Measurements from ENCODE around the gene RPTOR.

Gene RPTOR

GRCh38 chr17:80936723-80937122 lies 392.1 kb downstream of the RPTOR start:
- DNase-seq (ENCODE audit: low read depth in 2 of 2, low spot score in 1 of 2) = no peak

DNA sequence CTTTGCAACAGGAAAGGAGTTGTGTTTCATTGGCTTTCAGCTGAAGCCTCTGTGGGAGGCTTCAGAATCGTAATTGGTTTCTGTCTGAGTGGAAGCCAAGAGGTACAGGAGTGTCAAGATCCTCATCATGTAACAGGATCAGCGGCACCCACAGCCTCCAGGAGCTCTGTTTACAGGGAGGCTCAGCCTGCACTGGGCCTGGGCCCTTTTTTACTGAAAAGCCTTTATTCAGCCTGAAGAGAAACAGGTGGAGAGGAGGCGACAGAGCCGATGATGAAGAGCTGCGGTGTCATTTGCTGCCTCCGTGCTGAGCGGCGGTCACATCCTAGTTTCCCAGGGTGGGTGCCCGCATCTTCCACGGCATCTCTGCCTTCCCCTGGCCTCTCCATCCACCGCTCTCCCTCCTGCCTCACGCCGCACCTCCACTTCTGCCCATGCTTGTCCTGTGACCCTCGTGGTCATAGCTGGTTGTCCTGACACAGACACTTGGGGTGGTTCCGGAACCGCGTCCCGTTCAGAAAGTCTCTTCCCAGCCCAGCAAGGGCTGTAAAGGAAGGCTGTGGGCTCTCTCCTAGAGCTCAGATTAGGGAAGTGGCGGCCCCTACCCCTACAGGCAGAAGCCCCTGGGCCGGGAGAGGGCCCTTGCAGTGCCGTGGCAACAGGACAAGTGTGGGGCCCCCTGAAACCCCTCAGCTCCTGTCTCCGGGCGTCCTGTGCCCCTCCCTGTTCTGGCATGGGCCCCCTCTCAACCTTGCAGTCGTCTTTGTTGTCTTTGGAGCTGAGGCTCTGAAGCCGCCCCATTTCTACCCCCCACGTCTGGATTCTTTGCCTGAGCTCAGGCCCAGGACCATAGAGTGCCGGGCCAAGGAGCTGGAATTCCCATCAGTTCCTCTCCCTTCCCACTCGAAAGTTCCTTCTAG lies 393.1 kb downstream of the RPTOR start:
- DNase-seq (ENCODE audit: low read depth in 2 of 2, low spot score in 1 of 2) = no peak

DNA sequence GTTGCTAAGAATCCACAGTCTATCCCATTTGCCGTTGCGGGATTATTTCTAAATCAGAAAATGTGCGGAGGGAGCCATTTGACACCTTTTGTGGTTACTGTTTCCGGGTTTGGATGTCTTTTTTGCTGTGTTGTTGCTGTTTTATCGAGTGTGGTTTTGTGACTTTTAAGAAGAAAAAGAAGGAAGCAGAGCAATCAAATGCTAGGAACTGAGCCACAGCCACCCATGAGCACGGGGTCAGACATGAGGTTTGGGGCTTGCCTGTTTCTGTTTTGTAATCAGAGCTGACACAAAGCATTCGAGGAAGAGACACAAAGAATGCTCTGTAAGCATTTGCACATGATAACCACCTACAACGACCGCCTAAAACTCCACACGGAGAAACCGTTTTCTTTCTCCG lies 393.9 kb downstream of the RPTOR start:
- no peak for DNase-seq (ENCODE audit: low read depth in 2 of 2, low spot score in 1 of 2)

DNA sequence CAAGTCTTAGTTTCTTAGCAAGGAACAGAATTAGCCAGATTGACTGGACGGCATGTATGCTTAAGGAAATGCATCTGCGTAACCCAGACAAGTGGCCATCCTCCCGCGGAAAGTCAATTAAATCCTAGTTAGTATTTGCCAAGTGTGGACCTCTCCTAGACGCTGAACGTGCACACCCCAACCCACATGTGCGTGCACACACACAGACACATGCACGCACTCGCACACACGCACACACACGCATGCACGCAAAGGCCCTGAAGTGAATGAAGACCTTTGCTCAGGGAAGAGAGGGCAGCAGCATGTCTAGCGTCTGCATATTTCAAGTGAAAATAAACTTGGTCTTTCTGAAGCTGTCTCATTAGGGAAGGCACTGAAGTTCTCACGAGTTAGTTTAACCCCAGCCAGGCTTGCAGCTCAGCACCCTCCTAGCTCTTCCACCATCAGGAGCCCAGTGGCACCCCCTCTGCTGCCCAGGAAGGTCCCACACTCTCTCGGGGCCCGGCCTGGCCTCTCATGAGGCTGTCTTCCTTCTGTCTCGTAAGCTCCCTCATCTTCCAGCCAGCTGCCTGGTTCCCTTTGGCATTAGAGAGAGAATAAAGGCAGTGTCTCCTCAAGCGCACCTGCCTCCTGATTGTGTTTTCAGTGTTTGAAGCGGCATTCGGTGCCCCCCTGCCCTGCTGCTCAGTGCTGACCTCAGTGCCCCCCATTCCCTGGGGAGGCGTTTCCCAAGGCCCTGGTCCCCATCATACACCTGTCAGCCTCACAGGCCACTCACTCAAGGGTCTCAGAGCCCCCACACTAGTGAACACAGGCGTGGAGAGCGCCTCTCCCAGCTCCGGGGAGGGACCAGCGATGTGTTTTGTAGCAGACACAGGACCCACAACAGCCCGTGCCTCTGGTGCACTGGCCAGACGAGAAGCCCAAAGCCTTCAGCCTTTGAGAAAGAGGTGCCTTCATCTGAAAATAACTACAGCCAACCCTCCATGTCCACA lies 394.8 kb downstream of the RPTOR start:
- DNase-seq (ENCODE audit: low read depth in 2 of 2, low spot score in 1 of 2) = no peak

DNA sequence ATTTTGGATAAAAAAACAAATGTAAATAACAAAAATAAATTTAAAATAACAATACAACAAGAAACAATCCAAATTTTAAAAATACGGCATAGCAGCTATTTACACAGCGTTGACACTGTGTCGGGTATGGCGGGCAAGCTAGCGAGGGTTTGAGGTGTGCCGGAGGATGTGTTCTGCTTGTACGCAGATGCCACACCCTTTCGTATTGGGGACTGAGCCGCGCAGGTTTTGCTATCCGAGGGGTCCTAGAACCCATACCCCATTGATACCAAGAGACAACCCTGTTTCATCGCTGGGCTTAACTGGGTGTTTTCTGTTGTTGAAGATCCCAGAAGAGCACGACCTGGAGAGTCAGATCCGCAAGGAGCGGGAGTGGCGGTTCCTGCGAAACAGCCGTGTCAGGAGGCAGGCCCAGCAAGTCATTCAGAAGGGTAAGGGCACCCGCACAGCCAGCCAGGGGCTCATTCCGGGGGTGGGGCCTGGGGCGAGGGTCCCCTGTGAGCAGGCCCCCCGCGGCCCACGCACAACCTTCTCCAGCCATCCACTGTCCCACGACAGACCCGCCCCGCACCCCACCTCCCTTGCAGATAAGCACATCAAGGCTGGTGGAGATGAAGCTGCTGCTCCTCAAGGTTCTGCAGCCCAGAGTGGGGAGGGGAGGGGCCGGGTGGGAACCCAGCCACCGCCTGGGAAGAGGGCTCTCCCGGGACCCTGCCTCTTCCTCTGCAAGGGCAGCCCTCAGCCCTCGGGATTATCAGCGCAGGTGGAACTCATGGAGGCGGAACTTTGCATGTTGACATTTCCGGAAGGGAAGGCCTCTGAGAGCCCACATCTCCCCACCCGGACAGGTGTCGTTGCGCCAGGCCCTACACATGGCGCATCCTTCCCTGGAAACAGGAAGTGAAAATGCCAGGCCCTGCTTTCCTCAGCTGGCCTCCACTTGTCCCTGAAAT lies 395.8 kb downstream of the RPTOR start:
- no peak for DNase-seq (ENCODE audit: low read depth in 2 of 2, low spot score in 1 of 2)

- DNase-seq (ENCODE audit: low read depth in 2 of 2, low spot score in 1 of 2) = no peak
Measured at GRCh38 chr17:80941171-80941570, 396.5 kb downstream of the RPTOR start.

DNA sequence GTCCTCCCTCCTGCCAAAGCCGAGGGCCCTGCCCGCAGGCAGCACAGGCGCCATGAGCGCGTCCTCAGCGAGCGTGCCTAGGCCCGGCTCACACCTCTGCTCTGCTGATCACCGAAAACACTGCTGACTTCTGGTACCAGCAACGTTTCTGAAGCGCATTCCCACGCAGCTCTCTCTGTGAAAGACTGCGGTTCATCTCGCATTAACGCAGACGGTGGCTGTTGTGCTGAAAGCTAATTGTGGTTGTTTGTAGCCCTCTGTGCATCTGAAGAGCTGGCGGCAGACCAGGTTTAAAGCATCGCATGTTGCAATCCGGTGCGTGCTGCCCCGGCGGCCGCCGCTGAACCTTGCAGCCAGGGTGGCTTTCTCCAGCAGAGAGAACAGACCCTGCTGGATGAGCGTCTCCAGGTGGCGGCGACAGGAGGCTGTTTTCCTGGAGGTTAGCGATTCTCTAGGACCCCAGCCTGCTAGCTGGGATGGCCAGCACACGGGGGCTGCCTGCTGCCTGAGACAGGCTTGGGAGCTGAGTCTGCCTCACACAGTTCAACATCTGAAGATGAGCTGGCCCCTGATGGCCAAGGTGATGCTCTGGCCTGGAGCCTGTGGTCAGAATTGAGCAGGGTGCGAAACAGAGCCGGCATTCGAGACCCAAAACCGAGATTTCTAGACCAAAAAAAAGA lies 397.2 kb downstream of the RPTOR start:
- DNase-seq (ENCODE audit: low read depth in 2 of 2, low spot score in 1 of 2) = no peak

GRCh38 chr17:80942423-80943345 lies 398.0 kb downstream of the RPTOR start:
- no peak for DNase-seq (ENCODE audit: low read depth in 2 of 2, low spot score in 1 of 2)

DNA sequence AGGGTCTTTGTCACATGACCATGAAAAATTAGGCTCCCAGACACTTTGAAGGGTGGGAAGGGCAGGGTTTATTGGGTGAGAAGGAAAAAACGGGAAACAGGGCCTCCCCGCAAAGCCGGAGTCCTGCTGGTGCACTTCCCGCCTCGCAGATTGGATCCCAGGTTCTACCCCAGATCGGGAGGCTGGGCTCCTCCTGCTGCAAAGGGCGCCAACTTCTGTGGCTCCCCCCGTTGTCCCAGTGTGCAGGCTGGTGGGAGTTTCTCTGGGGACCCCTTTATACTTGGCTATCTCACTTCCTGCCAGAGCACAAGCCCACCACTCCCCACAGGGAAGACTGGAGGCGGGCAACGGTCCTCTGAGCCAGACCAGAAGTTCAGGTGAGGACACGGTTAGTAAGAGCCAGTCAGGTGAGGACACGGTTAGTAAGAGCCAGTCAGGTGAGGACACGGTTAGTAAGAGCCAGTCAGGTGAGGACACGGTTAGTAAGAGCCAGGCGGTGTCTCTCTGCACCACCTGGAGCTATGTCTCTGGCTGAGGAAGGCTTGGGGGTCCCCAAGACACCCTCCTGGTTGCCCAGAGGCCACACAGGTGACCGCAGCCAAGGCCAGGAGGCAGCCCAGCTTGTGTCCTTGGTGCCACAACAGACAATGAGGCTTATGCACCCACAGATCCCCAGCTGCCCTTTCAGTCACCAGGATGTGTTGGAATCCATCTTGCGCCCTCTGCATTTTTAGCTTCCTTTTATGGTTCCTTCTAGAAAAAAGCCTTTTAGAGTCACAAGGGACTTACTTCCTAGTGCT lies 398.9 kb downstream of the RPTOR start:
- DNase-seq (ENCODE audit: low read depth in 2 of 2, low spot score in 1 of 2) = no peak

DNA sequence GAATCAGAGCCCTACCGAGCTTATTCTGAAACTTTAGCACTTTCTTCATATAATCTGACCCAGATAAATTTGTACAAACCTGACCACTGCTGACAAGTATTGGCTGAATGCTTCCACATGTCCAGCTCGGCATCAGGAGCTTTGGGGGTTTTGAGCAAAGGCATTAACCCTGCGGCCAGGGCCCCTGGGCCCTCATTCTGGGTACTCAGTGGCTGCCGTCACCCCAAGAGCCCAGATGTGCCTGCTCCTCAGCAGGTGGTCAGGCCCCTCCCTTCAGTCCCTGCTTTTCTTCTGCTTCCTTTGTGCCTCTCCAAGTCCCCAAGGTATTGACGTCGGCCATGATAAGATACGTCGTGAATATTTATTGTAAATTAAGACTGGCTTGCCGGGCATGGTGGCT lies 399.7 kb downstream of the RPTOR start:
- no peak for DNase-seq (ENCODE audit: low read depth in 2 of 2, low spot score in 1 of 2)

GRCh38 chr17:80945736-80946135 lies 401.1 kb downstream of the RPTOR start:
- no peak for DNase-seq (ENCODE audit: low read depth in 2 of 2, low spot score in 1 of 2)

GRCh38 chr17:80946449-80946848 lies 401.8 kb downstream of the RPTOR start:
- DNase-seq (ENCODE audit: low read depth in 2 of 2, low spot score in 1 of 2) = no peak

- DNase-seq (ENCODE audit: low read depth in 2 of 2, low spot score in 1 of 2) = no peak
Measured at GRCh38 chr17:80947200-80947940, 402.7 kb downstream of the RPTOR start.

DNA sequence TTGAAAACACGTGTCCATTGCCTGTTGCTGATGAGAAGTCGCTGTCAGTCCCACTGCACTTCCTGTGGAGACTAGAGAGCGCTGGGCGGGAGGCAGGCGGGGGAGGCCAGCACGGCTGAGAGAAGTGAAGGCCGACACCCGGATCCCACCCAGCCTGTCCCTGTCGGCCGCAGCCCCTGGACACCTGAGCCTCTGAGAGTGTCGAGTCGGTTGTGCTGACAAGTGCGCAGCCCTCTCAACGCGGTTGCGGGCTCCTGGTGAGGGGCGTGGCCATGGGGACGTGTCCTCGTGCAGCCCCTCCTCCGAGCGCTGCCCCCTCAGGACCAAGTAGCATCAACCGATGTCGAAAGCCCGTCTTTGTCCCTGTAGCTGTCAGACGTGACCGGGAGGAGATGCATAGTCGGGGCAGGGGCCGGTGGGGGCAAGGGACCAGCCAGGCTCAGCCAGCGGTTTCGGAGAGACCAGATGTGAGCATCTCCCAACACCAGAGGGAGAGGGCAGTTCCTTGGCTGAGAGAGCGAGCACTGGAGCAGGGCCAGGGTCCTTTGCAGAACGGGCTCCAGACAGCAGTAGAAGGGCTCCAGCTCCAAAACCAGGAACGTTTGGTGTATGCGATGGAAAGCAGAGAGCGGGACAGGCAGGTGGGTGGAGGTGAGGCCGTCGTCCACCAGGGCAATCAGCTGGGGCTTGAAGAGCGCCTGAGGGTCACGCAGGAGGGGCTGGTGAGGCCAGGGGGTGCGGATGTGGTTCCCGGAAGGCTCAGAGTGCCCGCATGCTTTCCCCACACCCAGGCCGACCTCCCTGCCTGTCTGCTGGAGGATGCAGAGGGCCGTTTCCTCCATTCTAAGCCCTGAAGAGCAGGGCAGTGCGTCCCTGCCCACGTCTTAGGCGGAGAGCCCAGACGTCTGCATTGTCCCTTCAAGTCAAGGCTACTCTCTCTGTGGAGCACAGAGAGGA lies 403.7 kb downstream of the RPTOR start:
- DNase-seq (ENCODE audit: low read depth in 2 of 2, low spot score in 1 of 2) = no peak

- DNase-seq (ENCODE audit: low read depth in 2 of 2, low spot score in 1 of 2) = no peak
Measured at GRCh38 chr17:80948976-80949450, 404.4 kb downstream of the RPTOR start.
